ENCODE data around the gene TNFRSF4. TPM values are rescaled to one million over a fixed set of nuclear protein-coding genes. Genes with fewer than 3 reads are reported as not detected.
"Not testable (repeated sequence)": the region's sequence is repeated elsewhere in the genome, so short reads cannot be mapped to it uniquely, and the experiment has no call there.

The TNFRSF4 gene
- total and polyA plus RNA-seq, 2 donors (not counting 1 experiment from before 2014, with no cell fraction given): 0.05 to 0.17 TPM

GRCh38 chr1:1253314-1253713, 39.4 kb upstream of the TNFRSF4 start:
- Histone ChIP-seq H3K27me3 (ENCODE audit: control insufficient read depth, insufficient read depth, low read length) (no peaks in the 10 kb centered on the region), H3K4me3 (replicated peaks in 1 of 4; ENCODE audit: control extremely low read depth in 1 of 4, insufficient read depth in 1 of 4, low read depth in 3 of 4, low read length in 4 of 4) (no peak overlapping the region), H3K9ac (ENCODE audit: insufficient read depth, low read length) (no peak overlapping the region), H3K9me3 (ENCODE audit: control insufficient read depth, insufficient read depth, low read depth, low read length) (no peaks in the 10 kb centered on the region), H3K4me2 (ENCODE audit: extremely low read depth, insufficient read depth, low read length) (no peak overlapping the region), H3K36me3 (ENCODE audit: control insufficient read depth, insufficient read depth, low read length) (peaks cover 23% of the 10 kb centered on the region), H4K20me1 (ENCODE audit: control insufficient read depth, extremely low read depth, insufficient read depth, low read length) (no peaks in the 10 kb centered on the region), H3K79me2 (ENCODE audit: control insufficient read depth, insufficient read depth, low read length) (peaks cover 5% of the 10 kb centered on the region), H2AFZ (ENCODE audit: low read length) (no peak overlapping the region), H3K27ac (ENCODE audit: insufficient read depth, low read length) (no peak overlapping the region), H3K4me1 (ENCODE audit: control insufficient read depth, extremely low read depth, insufficient read depth, low read length) (no peaks in the 10 kb centered on the region)
- TF ChIP-seq EZH2 (IDR thresholded peaks at IDR 0.05; ENCODE audit: low read length, missing control alignments): no peak
- no peak for TF ChIP-seq CTCF (conservative IDR thresholded peaks at IDR 0.05 in 1 of 2, IDR thresholded peaks at IDR 0.05 in 1 of 2; ENCODE audit: low read depth in 1 of 2, low read length in 2 of 2)
- no peak for DNase-seq (ENCODE audit: low read depth in 2 of 2)

GRCh38 chr1:1250786-1251284, 36.9 kb upstream of the TNFRSF4 start:
- Histone ChIP-seq H4K20me1 (ENCODE audit: control insufficient read depth, extremely low read depth, insufficient read depth, low read length) (no peaks in the 10 kb centered on the region), H3K4me1 (ENCODE audit: control insufficient read depth, extremely low read depth, insufficient read depth, low read length) (no peaks in the 10 kb centered on the region), H3K4me2 (ENCODE audit: extremely low read depth, insufficient read depth, low read length) (no peak overlapping the region), H3K27me3 (ENCODE audit: control insufficient read depth, insufficient read depth, low read length) (no peaks in the 10 kb centered on the region), H3K9me3 (ENCODE audit: control insufficient read depth, insufficient read depth, low read depth, low read length) (no peaks in the 10 kb centered on the region), H3K27ac (ENCODE audit: insufficient read depth, low read length) (no peak overlapping the region), H3K4me3 (replicated peaks in 1 of 4; ENCODE audit: control extremely low read depth in 1 of 4, insufficient read depth in 1 of 4, low read depth in 3 of 4, low read length in 4 of 4) (no peak overlapping the region), H3K36me3 (ENCODE audit: control insufficient read depth, insufficient read depth, low read length) (peaks cover 17% of the 10 kb centered on the region), H3K9ac (ENCODE audit: insufficient read depth, low read length) (no peak overlapping the region), H2AFZ (ENCODE audit: low read length) (no peak overlapping the region), H3K79me2 (ENCODE audit: control insufficient read depth, insufficient read depth, low read length) (no peaks in the 10 kb centered on the region)
- TF ChIP-seq EZH2 (IDR thresholded peaks at IDR 0.05; ENCODE audit: low read length, missing control alignments) (no peak), CTCF (conservative IDR thresholded peaks at IDR 0.05 in 1 of 2, IDR thresholded peaks at IDR 0.05 in 1 of 2; ENCODE audit: low read depth in 1 of 2, low read length in 2 of 2) (no peak)
- no peak for DNase-seq (ENCODE audit: low read depth in 2 of 2)

GRCh38 chr1:1248009-1248913, 34.3 kb upstream of the TNFRSF4 start:
- not testable (repeated sequence) for H3K4me3 ChIP-seq (replicated peaks in 1 of 4; ENCODE audit: control extremely low read depth in 1 of 4, insufficient read depth in 1 of 4, low read depth in 3 of 4, low read length in 4 of 4); H4K20me1 ChIP-seq (ENCODE audit: control insufficient read depth, extremely low read depth, insufficient read depth, low read length); H2AFZ ChIP-seq (ENCODE audit: low read length); H3K9ac ChIP-seq (ENCODE audit: insufficient read depth, low read length); H3K9me3 ChIP-seq (ENCODE audit: control insufficient read depth, insufficient read depth, low read depth, low read length); H3K36me3 ChIP-seq (ENCODE audit: control insufficient read depth, insufficient read depth, low read length); H3K27ac ChIP-seq (ENCODE audit: insufficient read depth, low read length); H3K4me2 ChIP-seq (ENCODE audit: extremely low read depth, insufficient read depth, low read length); DNase-seq (ENCODE audit: low read depth in 2 of 2); H3K27me3 ChIP-seq (ENCODE audit: control insufficient read depth, insufficient read depth, low read length); H3K4me1 ChIP-seq (ENCODE audit: control insufficient read depth, extremely low read depth, insufficient read depth, low read length); H3K79me2 ChIP-seq (ENCODE audit: control insufficient read depth, insufficient read depth, low read length)

Data from fibroblast of lung (primary cell).